Head of caudate nucleus (tissue), 42 donors: ENCODE results near the gene ADAMTSL5.
"Not testable (repeated sequence)": the region's sequence is repeated elsewhere in the genome, so short reads cannot be mapped to it uniquely, and the experiment has no call there.

Source experiments
- DNase-seq, 42 donors: peaks; one replicate each; pipeline versions ENCODE4 v3.0.0 to v3.0.0-alpha.2; 2020 to 2021; ENCODE audit warnings: mixed read lengths in 7 of 42
- intact Hi-C: fragments of 100-400 bp; cut with DNase I; formaldehyde crosslinking; loops from one replicate; pipeline ENCODE4 v1.15.0; 2022

Gene ADAMTSL5

GRCh38 chr19:1512671-1513498 lies at the start of gene ADAMTSL5:
TSS of gene ADAMTSL5 (minus strand) at chr19:1513019. CDS start at chr19:1510943, 2,076 bp downstream.
- no peak for DNase-seq
- intact Hi-C loops = no loop called here

- intact Hi-C loops = no loop called here
- DNase-seq = no peak
Observed at GRCh38 chr19:1561236-1561842, 48.5 kb upstream of the ADAMTSL5 start.

GRCh38 chr19:1560286-1560882 lies 47.6 kb upstream of the ADAMTSL5 start:
- intact Hi-C loops = no loop called here
- no peak for DNase-seq

- DNase-seq = no peak
- intact Hi-C loops = no loop called here
Observed at GRCh38 chr19:1558552-1558951, 45.7 kb upstream of the ADAMTSL5 start.

- intact Hi-C loops = no loop called here
- no peak for DNase-seq
Observed at GRCh38 chr19:1556390-1557070, 43.7 kb upstream of the ADAMTSL5 start.

- DNase-seq = no peak
- intact Hi-C loops = no loop called here
Observed at GRCh38 chr19:1555487-1556389, 42.9 kb upstream of the ADAMTSL5 start.

GRCh38 chr19:1554968-1555367 lies 42.1 kb upstream of the ADAMTSL5 start:
- intact Hi-C loops = loop anchor here (5.0 kb wide), 1 partner anchor 112 kb away; no protein-coding TSS in a partner anchor
- DNase-seq = no peak

- intact Hi-C loops = loop anchor here (5.0 kb wide), 1 partner anchor 114 kb away; no protein-coding TSS in a partner anchor
- no peak for DNase-seq
Observed at GRCh38 chr19:1553415-1553814, 40.6 kb upstream of the ADAMTSL5 start.

GRCh38 chr19:1551068-1552040 lies 38.5 kb upstream of the ADAMTSL5 start:
- intact Hi-C loops = loop anchor here (5.0 kb wide), 1 partner anchor 116 kb away; no protein-coding TSS in a partner anchor
- no peak for DNase-seq

- no peak for DNase-seq
- intact Hi-C loops = no loop called here
Observed at GRCh38 chr19:1549332-1549945, 36.6 kb upstream of the ADAMTSL5 start.

- DNase-seq = no peak
- intact Hi-C loops = no loop called here
Observed at GRCh38 chr19:1540365-1540925, 27.6 kb upstream of the ADAMTSL5 start.

GRCh38 chr19:1539749-1540148 lies 26.9 kb upstream of the ADAMTSL5 start:
- DNase-seq, intact Hi-C loops: not testable (repeated sequence)

- intact Hi-C loops = no loop called here
- DNase-seq = no peak
Observed at GRCh38 chr19:1538978-1539377, 26.2 kb upstream of the ADAMTSL5 start.

GRCh38 chr19:1535699-1536098 lies 22.9 kb upstream of the ADAMTSL5 start:
- DNase-seq, intact Hi-C loops: not testable (repeated sequence)

- intact Hi-C loops = no loop called here
- no peak for DNase-seq
Observed at GRCh38 chr19:1534972-1535371, 22.2 kb upstream of the ADAMTSL5 start.

- DNase-seq = no peak
- intact Hi-C loops = no loop called here
Observed at GRCh38 chr19:1533510-1534150, 20.8 kb upstream of the ADAMTSL5 start.
